BLaER1 (cell line): ENCODE data around the gene PTPRN2.

Experiments used
- H3K27ac ChIP-seq: shearing (Covaris generic); formaldehyde crosslinking; 2 replicates; pipeline ENCODE4 v1.8.1; 2022
- H3K27me3 ChIP-seq: shearing (Covaris generic); formaldehyde crosslinking; 2 replicates; pipeline ENCODE4 v1.8.1; 2022
- H3K36me3 ChIP-seq: shearing (Covaris generic); formaldehyde crosslinking; 2 replicates; pipeline ENCODE4 v1.8.1; 2022
- H3K4me1 ChIP-seq: shearing (Covaris generic); formaldehyde crosslinking; 2 replicates; pipeline ENCODE4 v1.8.1; 2022
- H3K4me2 ChIP-seq: shearing (Covaris generic); formaldehyde crosslinking; 2 replicates; pipeline ENCODE4 v1.8.1; 2022
- H3K4me3 ChIP-seq: shearing (Covaris generic); formaldehyde crosslinking; 2 replicates; pipeline ENCODE4 v1.8.1; 2022
- H3K9ac ChIP-seq: shearing (Covaris generic); formaldehyde crosslinking; 2 replicates; pipeline ENCODE4 v1.8.1; 2022
- H3K9me3 ChIP-seq: shearing (Covaris generic); formaldehyde crosslinking; 2 replicates; pipeline ENCODE4 v1.8.1; 2022
- H4K20me1 ChIP-seq: shearing (Covaris generic); formaldehyde crosslinking; 2 replicates; pipeline ENCODE4 v1.8.1; 2022
- Cebpa-rat ChIP-seq: shearing (Covaris generic); IDR thresholded peaks from 2 replicates; pipeline ENCODE4 v1.8.1; 2022

Gene PTPRN2

GRCh38 chr7:157932498-157933218 is 655.0 kb downstream of the PTPRN2 start:
- no peaks in the 10 kb centered on the region for H3K36me3 ChIP-seq
- no peak overlapping the region for H3K27ac ChIP-seq
- no peak for TF ChIP-seq Cebpa-rat
- no peak overlapping the region for H3K4me3 ChIP-seq
- H3K9ac ChIP-seq, result no peak overlapping the region
- H3K4me2 ChIP-seq, result no peak overlapping the region
- H4K20me1 ChIP-seq, result no peaks in the 10 kb centered on the region
- peaks cover 67% of the 10 kb centered on the region for H3K4me1 ChIP-seq
- no peaks in the 10 kb centered on the region for H3K27me3 ChIP-seq
- H3K9me3 ChIP-seq, result peaks cover 24% of the 10 kb centered on the region

- H3K9ac ChIP-seq, result no peak overlapping the region
- H4K20me1 ChIP-seq, result peaks cover 6% of the 10 kb centered on the region; the same call in 1 of the 2 replicates
- peaks cover 72% of the 10 kb centered on the region for H3K4me1 ChIP-seq
- H3K36me3 ChIP-seq, result no peaks in the 10 kb centered on the region
- peak overlapping the region; percentile 49 for H3K4me2 ChIP-seq
- no peaks in the 10 kb centered on the region for H3K27me3 ChIP-seq
- H3K9me3 ChIP-seq, result peaks cover 24% of the 10 kb centered on the region
- H3K27ac ChIP-seq, result no peak overlapping the region
- H3K4me3 ChIP-seq, result no peak overlapping the region
- no peak for TF ChIP-seq Cebpa-rat
Observed at GRCh38 chr7:157930926-157931466, 656.6 kb downstream of the PTPRN2 start.

- Histone ChIP-seq H3K9ac (no peak overlapping the region), H3K27me3 (no peaks in the 10 kb centered on the region), H3K9me3 (peaks cover 24% of the 10 kb centered on the region), H3K4me2 (peak overlapping the region; percentile 49), H3K36me3 (no peaks in the 10 kb centered on the region), H3K4me3 (no peak overlapping the region), H3K4me1 (peaks cover 72% of the 10 kb centered on the region), H3K27ac (no peak overlapping the region), H4K20me1 (peaks cover 7% of the 10 kb centered on the region; the same call in 1 of the 2 replicates)
- no peak for TF ChIP-seq Cebpa-rat
Observed at GRCh38 chr7:157930441-157930840, 657.2 kb downstream of the PTPRN2 start.

GRCh38 chr7:157929671-157930070 is 658.0 kb downstream of the PTPRN2 start:
- no peak for TF ChIP-seq Cebpa-rat
- H3K27me3 ChIP-seq, result no peaks in the 10 kb centered on the region
- H3K27ac ChIP-seq, result no peak overlapping the region

DNA sequence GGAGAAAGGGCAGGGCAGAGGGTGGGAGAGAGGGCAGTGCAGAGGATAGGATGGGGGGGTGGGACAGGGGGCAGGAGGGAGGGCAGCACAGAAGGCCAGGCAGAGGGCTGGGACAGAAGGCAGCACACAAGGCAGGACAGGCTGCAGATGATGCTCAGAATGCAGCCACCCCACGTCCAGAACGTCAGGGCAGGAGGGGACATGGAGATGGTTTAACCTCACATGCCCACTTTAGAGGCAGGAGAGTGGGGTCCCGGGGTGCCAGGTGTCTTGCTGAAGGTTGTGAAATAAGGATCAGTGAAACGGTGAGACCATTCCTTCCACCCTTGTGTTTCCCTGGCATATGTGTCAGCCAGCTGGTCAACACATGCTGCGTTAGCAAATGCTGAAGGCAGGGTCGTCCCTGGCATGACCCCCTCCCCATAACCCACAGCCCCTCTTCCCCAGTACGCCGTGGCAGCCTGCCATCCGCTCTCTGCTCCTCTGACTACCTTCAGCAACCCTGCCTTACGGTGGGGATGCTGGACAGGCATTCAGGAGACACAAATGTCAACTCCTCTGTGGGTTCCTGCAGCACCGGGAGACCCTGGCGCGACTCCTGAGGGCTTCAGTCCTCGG is 658.7 kb downstream of the PTPRN2 start:
- Histone ChIP-seq H3K27me3 (no peaks in the 10 kb centered on the region), H3K9ac (no peak overlapping the region), H3K27ac (no peak overlapping the region), H3K4me2 (peak overlapping the region; percentile 19; the same call in 1 of the 2 replicates), H3K4me3 (no peak overlapping the region), H3K36me3 (no peaks in the 10 kb centered on the region), H3K4me1 (peaks cover 72% of the 10 kb centered on the region), H3K9me3 (peaks cover 18% of the 10 kb centered on the region), H4K20me1 (peaks cover 7% of the 10 kb centered on the region; the same call in 1 of the 2 replicates)
- no peak for TF ChIP-seq Cebpa-rat

More at GRCh38 chr7:157929671-157930070, 658.0 kb downstream of the PTPRN2 start:
- no peak overlapping the region for H3K4me3 ChIP-seq
- H3K9ac ChIP-seq, result no peak overlapping the region
- H3K9me3 ChIP-seq, result peaks cover 24% of the 10 kb centered on the region
- no peaks in the 10 kb centered on the region for H3K36me3 ChIP-seq
- peaks cover 7% of the 10 kb centered on the region; the same call in 1 of the 2 replicates for H4K20me1 ChIP-seq
- peaks cover 72% of the 10 kb centered on the region for H3K4me1 ChIP-seq
- peak overlapping the region; percentile 49 for H3K4me2 ChIP-seq

DNA sequence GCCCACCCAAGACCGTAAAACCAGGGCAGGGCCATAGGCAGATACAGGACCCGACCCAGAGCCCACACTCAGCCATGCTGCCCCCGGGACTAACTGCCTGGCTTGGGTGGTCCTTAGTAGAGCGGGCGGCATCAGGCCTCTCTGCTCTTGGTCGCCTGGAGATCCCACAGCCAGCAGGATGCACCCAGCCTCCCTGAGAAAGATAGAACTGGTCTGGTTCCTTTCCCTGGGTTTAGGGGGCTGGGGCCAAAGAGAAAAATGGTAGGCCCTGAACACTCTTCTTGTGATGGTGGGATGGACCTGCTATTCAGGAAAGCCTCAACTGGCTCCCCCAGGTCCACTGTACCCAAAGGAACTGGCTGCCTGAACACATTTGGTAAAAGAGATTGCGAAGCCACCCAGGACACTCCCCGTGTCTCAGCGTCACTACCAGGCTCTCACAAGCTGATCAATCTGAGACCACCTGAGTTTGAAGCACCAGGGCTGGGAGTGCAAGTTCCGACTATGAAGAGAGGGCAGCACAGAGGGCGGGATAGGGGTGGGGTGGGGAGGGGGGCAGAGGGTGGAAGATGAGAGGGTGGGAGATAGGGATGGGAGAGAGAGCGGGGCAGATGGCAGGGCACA is 659.3 kb downstream of the PTPRN2 start:
- H3K4me3 ChIP-seq, result no peak overlapping the region
- H3K27ac ChIP-seq, result peak overlapping the region; percentile 81
- peak overlapping the region; percentile 88 for H3K4me2 ChIP-seq
- peaks cover 75% of the 10 kb centered on the region for H3K4me1 ChIP-seq
- no peak for TF ChIP-seq Cebpa-rat
- H4K20me1 ChIP-seq, result peaks cover 7% of the 10 kb centered on the region; the same call in 1 of the 2 replicates
- no peaks in the 10 kb centered on the region for H3K36me3 ChIP-seq
- H3K27me3 ChIP-seq, result no peaks in the 10 kb centered on the region
- peaks cover 12% of the 10 kb centered on the region for H3K9me3 ChIP-seq
- no peak overlapping the region for H3K9ac ChIP-seq

DNA sequence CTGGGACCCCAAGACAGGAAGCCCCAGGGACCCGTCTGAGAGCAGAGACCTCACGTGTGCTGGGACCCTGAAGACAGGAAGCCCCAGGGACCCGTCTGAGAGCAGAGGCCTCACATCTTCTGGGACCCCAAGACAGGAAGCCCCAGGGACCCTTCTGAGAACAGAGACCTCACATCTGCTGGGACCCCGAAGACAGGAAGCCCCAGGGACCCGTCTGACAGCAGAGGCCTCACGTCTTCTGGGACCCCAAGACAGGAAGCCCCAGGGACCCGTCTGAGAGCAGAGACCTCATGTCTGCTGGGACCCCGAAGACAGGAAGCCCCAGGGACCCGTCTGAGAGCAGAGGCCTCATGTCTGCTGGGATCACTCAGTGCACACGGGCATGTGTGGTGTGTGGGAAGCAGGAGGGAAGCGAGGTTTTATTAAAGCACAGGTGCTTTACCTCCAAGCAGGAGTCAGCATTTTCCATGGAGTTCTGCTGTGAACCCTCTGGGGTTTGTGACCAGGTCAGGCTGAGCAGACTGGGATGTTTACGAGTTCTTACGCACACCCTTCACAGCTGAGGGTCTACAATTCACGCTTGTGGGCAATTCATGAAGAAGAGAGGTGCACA is 660.2 kb downstream of the PTPRN2 start:
- Histone ChIP-seq H3K27ac (peak overlapping the region; percentile 81), H3K27me3 (no peaks in the 10 kb centered on the region), H3K4me3 (no peak overlapping the region), H3K9ac (0 out of 2 replicates have a peak overlapping the region, but pooled peaks have one; percentile 19), H3K9me3 (peaks cover 4% of the 10 kb centered on the region; the same call in 1 of the 2 replicates), H3K36me3 (no peaks in the 10 kb centered on the region), H4K20me1 (peaks cover 7% of the 10 kb centered on the region; the same call in 1 of the 2 replicates), H3K4me2 (peak overlapping the region; percentile 88), H3K4me1 (peaks cover 75% of the 10 kb centered on the region)
- TF ChIP-seq Cebpa-rat, result no peak

DNA sequence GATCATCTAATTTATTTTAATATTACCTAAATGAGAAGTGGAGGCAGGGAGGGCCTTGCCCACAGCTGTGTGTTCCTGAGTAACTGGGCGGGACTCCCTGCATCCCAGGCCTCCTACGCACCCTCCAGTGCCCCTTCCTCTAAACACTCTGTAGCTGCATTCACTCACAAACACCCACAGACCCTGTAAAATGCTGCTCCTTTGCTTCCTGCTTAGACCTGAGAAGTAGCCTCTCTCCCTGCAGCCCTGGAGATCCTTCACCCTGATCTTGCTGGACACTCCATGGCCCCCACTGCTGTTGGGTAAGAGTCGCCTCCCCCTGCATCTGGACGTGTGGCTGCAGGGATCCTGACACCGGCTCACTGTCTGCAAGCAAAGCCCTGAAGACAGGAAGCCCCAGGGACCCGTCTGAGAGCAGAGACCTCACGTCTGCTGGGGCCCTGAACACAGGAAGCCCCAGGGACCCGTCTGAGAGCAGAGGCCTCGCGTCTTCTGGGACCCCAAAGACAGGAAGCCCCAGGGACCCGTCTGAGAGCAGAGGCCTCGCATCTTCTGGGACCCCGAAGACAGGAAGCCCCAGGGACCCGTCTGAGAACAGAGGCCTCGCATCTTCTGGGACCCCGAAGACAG is 661.0 kb downstream of the PTPRN2 start:
- Histone ChIP-seq H3K4me1 (peaks cover 75% of the 10 kb centered on the region), H3K9ac (0 out of 2 replicates have a peak overlapping the region, but pooled peaks have one; percentile 24), H3K27ac (peak overlapping the region; percentile 81), H3K36me3 (no peaks in the 10 kb centered on the region), H3K27me3 (no peaks in the 10 kb centered on the region), H3K4me3 (no peak overlapping the region), H3K9me3 (no peaks in the 10 kb centered on the region; the same call in 1 of the 2 replicates), H3K4me2 (peak overlapping the region; percentile 88), H4K20me1 (peaks cover 7% of the 10 kb centered on the region; the same call in 1 of the 2 replicates)
- TF ChIP-seq Cebpa-rat, result no peak

GRCh38 chr7:157926107-157926506 is 661.5 kb downstream of the PTPRN2 start:
- Histone ChIP-seq H3K27me3 (no peaks in the 10 kb centered on the region), H3K9ac (no peak overlapping the region), H3K4me3 (no peak overlapping the region), H3K4me1 (peaks cover 73% of the 10 kb centered on the region), H3K4me2 (peak overlapping the region; percentile 88), H4K20me1 (peaks cover 7% of the 10 kb centered on the region; the same call in 1 of the 2 replicates), H3K27ac (peak overlapping the region; percentile 81; the same call in 1 of the 2 replicates), H3K36me3 (no peaks in the 10 kb centered on the region), H3K9me3 (no peaks in the 10 kb centered on the region; the same call in 1 of the 2 replicates)
- TF ChIP-seq Cebpa-rat, result no peak
